Measurements from ENCODE around the gene SMLR1.

GRCh38 chr6:130858054-130858453, 30.8 kb downstream of the SMLR1 start:
- TF ChIP-seq CTCF (IDR thresholded peaks at IDR 0.05) (no peak), POLR2AphosphoS5 (IDR thresholded peaks at IDR 0.05; ENCODE audit: low read depth, low read length) (no peak), TCF7L2 (IDR thresholded peaks at IDR 0.05; ENCODE audit: low read depth, low read length) (no peak), REST (IDR thresholded peaks at IDR 0.05; ENCODE audit: insufficient read depth in 1 of 2, low read depth in 2 of 2, low read length in 1 of 2) (no peak)

Data from Panc1 (cell line).